ENCODE results near the gene SAP30L. TPM values are rescaled to one million over a fixed set of nuclear protein-coding genes. Genes with fewer than 3 reads are reported as not detected.

SAP30L gene
- total and polyA plus RNA-seq, 2 of the 4 experiments (the other 2 are of a cell fraction), result 9.7 to 17.6 TPM

DNA sequence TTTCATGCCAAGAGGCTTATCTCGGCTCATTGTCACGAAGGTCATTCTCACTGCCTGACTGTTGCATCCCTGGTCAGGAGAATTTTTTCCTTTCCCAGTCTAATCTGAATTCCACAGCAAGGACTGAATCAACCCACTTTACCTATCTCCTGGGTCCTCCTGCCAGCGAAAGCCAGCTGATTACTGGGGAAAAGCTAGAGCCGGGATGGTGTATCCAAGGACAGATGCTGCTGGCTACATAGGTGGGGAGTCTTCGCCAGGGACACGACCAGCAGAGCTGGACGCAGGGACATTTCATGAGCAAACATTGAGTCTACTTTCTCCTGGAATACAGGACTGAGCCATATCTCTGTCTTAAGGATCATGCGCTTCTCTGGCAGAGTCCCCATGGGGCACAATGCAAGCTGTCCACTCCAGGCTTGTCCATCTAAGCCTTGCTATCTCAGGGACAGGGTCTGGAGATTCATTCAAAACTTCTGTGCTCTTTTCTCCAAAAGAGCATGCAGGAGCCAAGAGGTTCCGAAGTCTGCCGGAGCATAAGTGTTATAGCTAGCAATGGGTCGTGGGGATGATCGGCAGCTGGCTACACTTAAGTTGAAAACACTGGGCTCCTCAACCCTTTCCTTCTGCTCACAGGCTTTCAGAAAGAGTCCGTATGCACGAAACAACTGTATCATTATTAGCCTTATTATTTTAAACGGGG is 38.7 kb downstream of the SAP30L start:
- H3K56ac ChIP-seq (ENCODE audit: extremely low read depth, insufficient read depth, low read length), result no peak overlapping the region
- POLR2A ChIA-PET (ENCODE audit: unreplicated experiment), result no interaction called here
- no peak overlapping the region for H3K4ac ChIP-seq (ENCODE audit: low read depth, low read length)
- H3K27me3 ChIP-seq (ENCODE audit: control insufficient read depth, insufficient read depth, low read length), result peaks cover 83% of the 10 kb centered on the region
- no peak overlapping the region for H2BK120ac ChIP-seq (ENCODE audit: low read depth, low read length)
- no peaks in the 10 kb centered on the region; the same call in 1 of the 2 replicates for H4K20me1 ChIP-seq (ENCODE audit: insufficient read depth, low read length)
- no peak overlapping the region for H2BK5ac ChIP-seq (ENCODE audit: low read depth, low read length, poor library complexity, severe bottlenecking)
- no peaks in the 10 kb centered on the region for H3K36me3 ChIP-seq (ENCODE audit: control insufficient read depth, insufficient read depth, low read length)
- intact Hi-C loops (cut with micrococcal nuclease), result no loop called here
- H3K79me1 ChIP-seq (ENCODE audit: low read depth in 1 of 2, low read length in 2 of 2), result no peaks in the 10 kb centered on the region
- in situ Hi-C loops (cut with MboI; ENCODE audit: low sequenced_read_pairs), result no loop called here
- H3K4me3 ChIP-seq (ENCODE audit: insufficient read depth, low read depth, low read length), result no peak overlapping the region
- no peak overlapping the region for H2BK20ac ChIP-seq (ENCODE audit: low read depth, low read length)
- no peak overlapping the region for H2AK5ac ChIP-seq (ENCODE audit: low read depth, low read length)
- no peak overlapping the region for H2AK9ac ChIP-seq (replicated peaks; ENCODE audit: low read depth, low read length, poor library complexity)
- no peaks in the 10 kb centered on the region for H3K4me1 ChIP-seq (ENCODE audit: control insufficient read depth, insufficient read depth, low read length)
- H3K27ac ChIP-seq (ENCODE audit: insufficient read depth, low read length), result no peak overlapping the region
- H4K5ac ChIP-seq (ENCODE audit: low read depth, low read length), result no peak overlapping the region
- H4K8ac ChIP-seq (ENCODE audit: low read depth in 2 of 2, low read length in 2 of 2), result no peak overlapping the region
- TF ChIP-seq USF2 (IDR thresholded peaks at IDR 0.05; ENCODE audit: low read depth, low read length) (no peak), RFX5 (IDR thresholded peaks at IDR 0.05; ENCODE audit: low read depth, low read length) (no peak), RCOR1 (IDR thresholded peaks at IDR 0.05; ENCODE audit: insufficient replicate concordance, low read length) (no peak)
- no peak overlapping the region for H3K23ac ChIP-seq (ENCODE audit: low read depth, low read length)
- dilution Hi-C loops (cut with HindIII; ENCODE audit: low sequenced_read_pairs, unreplicated experiment), result no loop called here
- 17% methylated on average over 3 of the region's 15 CpGs; no CpG with 5 or more reads in 1 of the 2 experiments for WGBS, 2 experiments (ENCODE audit: extremely low coverage in 2 of 2, insufficient read length in 1 of 2)
- no peak overlapping the region for H3K4me2 ChIP-seq (ENCODE audit: low read depth, low read length)
- DNase-seq (no peak), ATAC-seq (ENCODE audit: low read depth) (no peak)
- H2BK15ac ChIP-seq (ENCODE audit: low read depth, low read length), result no peak overlapping the region
- no peak overlapping the region for H3K14ac ChIP-seq (replicated peaks; ENCODE audit: low read depth, low read length)
- no peak overlapping the region for H3K9ac ChIP-seq (ENCODE audit: low read depth, low read length)
- no TSS peak for BruUV-seq (replicated peaks)
- peaks cover 10% of the 10 kb centered on the region for H3K9me3 ChIP-seq (ENCODE audit: control insufficient read depth, insufficient read depth, low read length)
- no peak overlapping the region for H4K91ac ChIP-seq (ENCODE audit: insufficient read depth, low read depth, low read length)
- H3K18ac ChIP-seq (ENCODE audit: low read depth, low read length), result no peak overlapping the region
- no peak overlapping the region for H2AFZ ChIP-seq (replicated peaks; ENCODE audit: low read length, poor library complexity)
- no peaks in the 10 kb centered on the region for H3K9me1 ChIP-seq (ENCODE audit: insufficient read depth, low read length)
- CTCF ChIA-PET, result interaction anchor here (1.6 kb wide), 1 partner anchor 9 kb away, joined by 3 read pairs; no protein-coding TSS in a partner anchor

All from IMR-90 (cell line).